Stimulated activated CD8-positive, alpha-beta memory T cell treated with anti-CD3 and anti-CD28 coated beads, Interleukin-2, amount 100 ng/mL, for 1 hour (primary cell): Measurements from ENCODE around the gene TRIM7.
"Not testable (repeated sequence)": the region's sequence is repeated elsewhere in the genome, so short reads cannot be mapped to it uniquely, and the experiment has no call there.

Experiments
- DNase-seq, 2 donors: peaks; one replicate each; pipeline ENCODE4 v3.0.0-alpha.2; 2020; ENCODE audit warnings: low read depth in 2 of 2

The TRIM7 gene

GRCh38 chr5:181233088-181233800 is 28.2 kb upstream of the TRIM7 start:
- DNase-seq: no peak

GRCh38 chr5:181232593-181232992 is 27.6 kb upstream of the TRIM7 start:
- DNase-seq: no peak

GRCh38 chr5:181231432-181231831 is 26.4 kb upstream of the TRIM7 start:
- no peak for DNase-seq

- no peak for DNase-seq
Measured at GRCh38 chr5:181230551-181230950, 25.6 kb upstream of the TRIM7 start.

GRCh38 chr5:181229996-181230395 is 25.0 kb upstream of the TRIM7 start:
- DNase-seq: no peak

GRCh38 chr5:181224390-181225229 is 19.6 kb upstream of the TRIM7 start:
- no peak for DNase-seq

- DNase-seq: no peak
Measured at GRCh38 chr5:181223729-181224389, 18.9 kb upstream of the TRIM7 start.

GRCh38 chr5:181223058-181223728 is 18.2 kb upstream of the TRIM7 start, which contains the start of gene TRIM41:
TRIM41 (plus strand) TSS chr5:181223281; CDS start chr5:181224000, 719 bp downstream.
- DNase-seq: peak; percentile 94 to 98

- no peak for DNase-seq
Measured at GRCh38 chr5:181222630-181223057, 17.6 kb upstream of the TRIM7 start.

GRCh38 chr5:181221792-181222629 is 17.0 kb upstream of the TRIM7 start:
- peak; percentile 93 to 94 for DNase-seq

- DNase-seq: no peak
Measured at GRCh38 chr5:181221105-181221791, 16.3 kb upstream of the TRIM7 start.

- no peak for DNase-seq
Measured at GRCh38 chr5:181220178-181220515, 15.2 kb upstream of the TRIM7 start.

- DNase-seq: no peak
Measured at GRCh38 chr5:181219262-181220177, 14.5 kb upstream of the TRIM7 start.

- DNase-seq: no peak
Measured at GRCh38 chr5:181218795-181219124, 13.8 kb upstream of the TRIM7 start.

- no peak for DNase-seq
Measured at GRCh38 chr5:181217803-181218062, 12.7 kb upstream of the TRIM7 start.

GRCh38 chr5:181217111-181217802 is 12.3 kb upstream of the TRIM7 start:
- no peak for DNase-seq

GRCh38 chr5:181215997-181216989 is 11.3 kb upstream of the TRIM7 start:
- no peak for DNase-seq

- DNase-seq: not testable (repeated sequence)
Measured at GRCh38 chr5:181214249-181214648, 9.3 kb upstream of the TRIM7 start.
